Suppressor macrophage (primary cell): ENCODE measurements around the gene RAB27B.
"Not testable (repeated sequence)": the region's sequence is repeated elsewhere in the genome, so short reads cannot be mapped to it uniquely, and the experiment has no call there.

Experiments used
- DNase-seq, 4 experiments: peaks; one replicate each; pipeline ENCODE4 v3.0.0-alpha.2; 2020 to 2022
- total RNA-seq, 17 experiments: gene quantifications; one replicate each; lab custom pipeline; 2026; ENCODE audit warnings: mixed read lengths in 6 of 17, inconsistent platforms in 3 of 17; lab: John Stamatoyannopoulos, UW

RAB27B gene
- 0 to 2.6 (median 0) reads per million in 17 experiments for total RNA-seq

- DNase-seq, result peak in 3 of 4 experiments; percentile 10 to 30 (median 22)
Observed at GRCh38 chr18:54828281-54828881, at the start of gene RAB27B. Gene RAB27B (plus strand): TSS chr18:54828477. CDS start chr18:54877586, 49,109 bp downstream.

DNA sequence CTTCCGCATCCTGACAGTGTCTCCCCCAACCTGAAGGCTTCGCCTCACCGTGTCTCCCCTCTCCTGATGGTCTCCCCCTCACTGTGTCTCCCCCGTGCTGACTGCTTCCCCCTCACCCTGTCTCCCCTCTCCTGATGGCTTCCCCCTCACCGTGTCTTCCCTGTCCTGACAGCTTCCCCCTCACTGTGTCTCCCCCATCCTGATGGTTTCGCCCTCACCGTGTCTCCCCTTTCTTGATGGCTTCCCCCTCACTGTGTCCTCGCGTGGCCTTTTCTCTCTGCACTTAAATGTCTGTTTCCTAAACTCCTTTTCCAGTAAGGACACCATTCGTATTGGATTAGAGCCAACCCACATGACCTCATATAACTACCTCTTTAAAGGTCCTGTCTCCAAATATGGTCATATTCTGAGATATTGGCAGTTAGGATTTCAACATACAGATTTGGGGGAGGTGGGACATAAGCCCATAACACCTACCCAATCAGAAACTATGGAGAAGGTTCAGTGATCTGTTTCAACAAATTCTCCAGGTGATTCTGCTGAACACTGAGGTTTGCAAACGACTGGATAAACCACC is 47.9 kb upstream of the RAB27B start:
- DNase-seq, result no peak

DNA sequence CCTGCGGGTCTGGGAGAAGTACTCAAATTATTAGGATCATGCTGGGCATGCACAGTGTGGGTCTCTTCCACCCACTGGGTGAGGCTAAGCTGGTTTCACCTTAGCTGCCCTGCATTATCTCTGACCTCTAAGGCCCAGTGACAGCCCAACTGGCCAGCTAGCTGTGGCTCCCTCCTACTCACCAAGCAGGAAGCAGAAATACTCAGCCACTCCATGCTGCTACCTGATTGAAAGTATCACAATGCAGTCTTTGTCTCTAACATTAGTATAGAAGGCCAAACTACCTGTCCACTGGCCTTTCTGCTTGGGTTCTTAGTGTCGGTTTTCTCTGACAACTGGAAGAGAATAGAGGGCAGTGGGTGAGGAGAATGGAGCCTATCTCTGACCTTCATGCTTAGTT is 47.3 kb upstream of the RAB27B start:
- no peak for DNase-seq

GRCh38 chr18:54783139-54783538 is 45.1 kb upstream of the RAB27B start:
- no peak for DNase-seq

- no peak for DNase-seq
Observed at GRCh38 chr18:54786206-54786605, 42.1 kb upstream of the RAB27B start.

DNA sequence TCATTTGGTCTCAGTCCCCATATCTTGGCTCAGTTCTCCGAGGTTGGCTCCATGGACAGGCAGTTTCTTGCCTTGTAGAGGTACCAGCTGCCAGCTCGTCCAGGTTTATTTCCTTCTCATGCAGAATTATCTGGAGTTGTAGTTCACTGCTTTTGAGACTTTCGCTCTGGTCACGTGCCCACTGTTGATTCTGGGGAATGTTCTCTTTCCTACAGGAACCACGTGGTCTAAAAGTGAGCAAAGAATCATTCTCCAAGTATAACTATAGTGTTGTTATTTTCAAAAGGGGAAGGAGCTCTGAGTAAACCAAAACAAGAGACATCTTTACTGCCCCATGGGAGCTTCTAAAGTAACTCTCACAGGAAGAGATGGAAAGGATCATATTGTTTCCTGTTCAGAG is 41.2 kb upstream of the RAB27B start:
- DNase-seq, result peak in 2 of 4 experiments; percentile 13 to 26

GRCh38 chr18:54787616-54788015 is 40.7 kb upstream of the RAB27B start:
- no peak for DNase-seq

DNA sequence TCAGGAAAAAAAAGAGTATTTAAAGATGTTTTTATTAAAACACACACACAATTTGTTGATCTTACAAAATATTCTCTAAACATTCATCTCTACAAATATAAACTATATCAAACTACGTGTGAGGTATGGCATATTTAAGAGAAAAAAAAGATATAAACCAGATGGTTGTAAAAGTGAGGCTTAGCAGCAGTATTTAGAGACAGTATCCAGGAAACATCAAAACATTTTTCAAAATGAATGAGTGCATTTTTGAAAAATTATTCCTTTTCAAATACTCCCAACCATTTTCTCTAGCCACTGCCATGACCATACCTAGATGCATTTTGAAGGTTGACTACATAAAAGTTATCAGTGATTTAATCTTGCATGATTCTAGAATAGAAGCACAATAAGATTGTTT is 38.2 kb upstream of the RAB27B start:
- no peak for DNase-seq

GRCh38 chr18:54791657-54792056 is 36.6 kb upstream of the RAB27B start:
- DNase-seq, result no peak

GRCh38 chr18:54792079-54792478 is 36.2 kb upstream of the RAB27B start:
- no peak for DNase-seq

GRCh38 chr18:54794823-54795222 is 33.5 kb upstream of the RAB27B start:
- DNase-seq, result no peak

GRCh38 chr18:54798186-54798585 is 30.1 kb upstream of the RAB27B start:
- no peak for DNase-seq

DNA sequence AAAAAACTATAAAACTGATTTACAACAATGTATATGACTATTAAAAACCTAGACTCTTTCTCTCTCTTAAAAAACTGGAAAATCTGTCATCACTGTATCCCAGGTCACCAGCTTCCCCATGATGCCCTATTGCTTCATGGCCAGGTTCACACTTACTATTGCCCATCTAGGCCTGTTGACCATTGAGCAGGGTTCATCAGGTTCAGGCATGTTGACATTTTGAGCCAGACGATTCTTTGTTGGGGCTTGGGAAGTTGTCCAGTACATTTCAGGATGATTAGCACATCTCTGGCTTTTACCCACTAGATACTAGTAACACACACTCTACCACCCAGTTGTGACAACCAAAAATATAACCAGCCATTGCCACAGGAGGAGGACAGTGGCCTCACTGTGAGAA is 26.9 kb upstream of the RAB27B start:
- DNase-seq, result no peak

DNA sequence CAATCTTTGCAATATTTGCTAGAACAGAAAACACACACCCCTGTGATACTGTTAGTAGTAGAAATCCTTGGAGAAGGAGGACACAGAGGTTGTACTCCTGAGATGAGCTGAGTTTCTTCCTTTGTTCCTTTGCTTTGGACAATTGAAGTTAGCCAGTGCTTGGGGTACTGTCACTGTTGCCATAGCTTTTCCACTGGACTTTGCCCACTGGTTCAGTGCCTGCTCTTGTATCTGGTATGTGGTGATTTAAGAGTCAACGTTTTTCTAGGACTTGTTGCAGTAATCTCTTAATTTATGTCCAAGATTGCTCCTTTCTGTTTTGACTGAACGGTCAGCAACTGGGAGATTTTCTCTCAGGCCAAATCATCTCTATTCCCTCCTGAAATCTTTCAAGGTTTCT is 26.1 kb upstream of the RAB27B start:
- no peak for DNase-seq

GRCh38 chr18:54802686-54803395 is 25.4 kb upstream of the RAB27B start:
- DNase-seq, result no peak

- peak; percentile 4 to 19 (median 6) for DNase-seq
Observed at GRCh38 chr18:54805571-54806334, 22.5 kb upstream of the RAB27B start.

- DNase-seq, result no peak
Observed at GRCh38 chr18:54806526-54806925, 21.8 kb upstream of the RAB27B start.

DNA sequence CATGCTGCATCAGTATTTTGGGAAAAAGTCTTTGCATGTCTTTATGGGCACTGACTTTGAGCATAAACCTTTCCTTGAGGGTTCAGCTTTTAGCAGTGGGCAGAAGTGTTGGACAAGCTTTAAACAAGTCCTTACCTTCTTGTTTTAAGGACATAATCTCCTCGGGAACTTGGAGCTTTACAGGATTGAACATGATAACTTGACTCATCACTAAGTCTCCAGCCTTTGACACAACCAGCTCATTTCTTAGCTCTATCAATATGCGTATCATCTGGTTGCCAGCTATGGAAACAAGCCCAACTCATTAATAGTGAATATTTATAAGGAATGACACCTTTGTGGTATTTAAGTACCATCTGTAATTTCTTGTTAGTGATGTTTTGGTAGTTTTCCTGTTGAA is 21.0 kb upstream of the RAB27B start:
- DNase-seq, result no peak

DNA sequence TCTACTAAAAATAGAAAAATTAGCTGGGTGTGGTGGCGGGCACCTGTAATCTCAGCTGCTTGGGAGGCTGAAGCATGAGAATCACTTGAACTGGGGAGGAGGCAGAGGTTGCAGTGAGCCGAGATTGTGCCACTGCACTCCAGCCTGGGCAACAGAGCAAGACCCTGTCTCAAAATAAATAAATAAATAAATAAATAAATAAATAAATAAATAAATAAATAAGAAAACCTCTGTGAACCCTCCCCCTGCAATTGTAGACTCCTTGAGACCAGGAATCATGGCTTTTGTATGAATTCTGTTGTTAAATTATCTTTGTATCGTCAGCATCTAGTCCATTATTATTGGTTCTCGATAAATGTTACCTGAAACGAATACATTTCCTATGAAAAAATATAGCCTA is 17.6 kb upstream of the RAB27B start:
- DNase-seq, result not testable (repeated sequence)

DNA sequence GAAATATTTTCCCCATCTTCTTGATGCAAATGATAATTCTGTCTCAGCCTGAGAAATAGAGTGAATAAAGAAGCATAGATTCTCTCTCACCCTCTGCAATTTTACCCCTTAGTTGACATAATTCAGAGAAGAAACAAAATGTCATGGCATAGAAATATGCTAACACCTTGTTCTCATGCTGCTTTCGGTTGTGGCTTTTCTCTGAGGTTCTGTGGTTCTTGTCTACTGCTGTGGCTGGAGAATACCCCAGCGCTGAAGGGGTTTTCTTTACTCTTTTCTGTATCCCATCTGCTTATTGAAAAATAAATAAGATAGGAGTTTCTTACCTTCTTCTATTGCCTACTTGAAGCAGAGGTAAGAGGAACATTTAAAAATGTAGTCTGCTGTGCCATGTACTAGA is 15.4 kb upstream of the RAB27B start:
- no peak for DNase-seq

DNA sequence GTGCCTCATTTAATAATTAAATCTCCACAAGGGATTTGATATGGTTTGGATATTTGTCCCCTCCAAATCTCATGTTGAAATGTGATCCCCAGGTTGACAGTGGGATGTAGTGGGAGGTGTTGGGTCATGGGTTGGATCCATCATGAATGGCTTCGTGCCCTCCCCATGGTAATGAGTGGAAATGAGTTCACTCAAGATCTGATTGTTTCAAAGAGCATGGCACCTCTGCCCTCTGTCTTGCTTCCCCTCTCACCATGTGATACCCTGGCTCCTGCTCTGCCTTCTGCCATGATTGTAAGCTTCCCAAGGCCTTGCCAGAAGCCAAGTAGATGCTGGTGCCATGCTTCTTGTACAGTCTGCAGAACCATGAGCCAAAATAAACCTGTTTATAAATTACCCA is 15.0 kb upstream of the RAB27B start:
- DNase-seq, result no peak

DNA sequence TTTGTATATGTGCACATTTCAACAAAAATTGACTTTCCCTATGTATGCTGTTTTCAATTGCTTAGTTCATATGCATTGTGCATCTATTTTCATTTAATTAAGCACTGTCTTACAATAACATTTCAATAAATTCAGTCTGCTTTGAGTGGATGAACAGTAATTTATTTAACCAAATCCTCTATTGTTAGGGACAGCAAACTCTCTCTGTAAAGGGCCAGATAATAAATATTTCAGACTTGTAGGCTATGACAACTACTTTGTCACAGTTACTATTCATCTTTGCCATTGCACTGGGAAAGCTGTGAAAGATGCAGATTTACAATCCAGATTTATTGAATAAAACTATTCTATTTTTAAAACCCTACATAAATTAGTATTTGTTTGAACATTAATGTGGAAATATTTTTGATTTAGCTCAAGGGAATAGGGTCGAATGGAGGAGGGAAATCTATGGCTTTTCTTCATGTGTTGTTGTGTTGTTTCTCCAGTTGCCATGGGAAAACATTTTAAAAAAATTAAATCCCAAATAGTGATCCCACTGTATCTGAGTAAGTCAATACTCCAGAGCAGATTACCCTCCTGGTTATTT is 14.2 kb upstream of the RAB27B start:
- no peak for DNase-seq

DNA sequence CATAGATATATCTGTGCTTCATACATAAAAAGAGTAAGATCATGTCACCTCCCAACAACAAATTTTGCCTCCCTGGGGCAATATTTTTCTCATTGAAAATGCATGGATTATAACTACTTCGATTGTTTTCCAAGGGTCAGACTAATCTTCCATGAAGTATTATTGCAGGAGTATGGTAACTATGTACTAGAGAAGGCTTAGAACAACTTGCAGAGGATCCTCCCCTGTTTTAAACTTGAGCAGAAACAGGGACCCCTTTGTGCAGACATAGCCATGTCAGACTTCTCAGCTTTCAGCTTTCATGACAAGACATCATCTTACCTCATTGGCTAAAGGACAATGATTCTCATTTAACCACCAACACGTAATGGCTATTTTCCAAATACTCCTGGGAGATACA is 13.2 kb upstream of the RAB27B start:
- no peak for DNase-seq
